ENCODE data around the gene TMED10. TPM values are rescaled to one million over a fixed set of nuclear protein-coding genes. Genes with fewer than 3 reads are reported as not detected.

The TMED10 gene
- total RNA-seq, 1 donor from 2014 or later = 286 TPM

GRCh38 chr14:75196064-75196463 lies 19.7 kb upstream of the TMED10 start:
- H3K4me3 ChIP-seq = no peak overlapping the region
- no peaks in the 10 kb centered on the region for H3K9me3 ChIP-seq
- no peaks in the 10 kb centered on the region for H3K27me3 ChIP-seq (ENCODE audit: low read depth)
- TF ChIP-seq, protein P1, sequence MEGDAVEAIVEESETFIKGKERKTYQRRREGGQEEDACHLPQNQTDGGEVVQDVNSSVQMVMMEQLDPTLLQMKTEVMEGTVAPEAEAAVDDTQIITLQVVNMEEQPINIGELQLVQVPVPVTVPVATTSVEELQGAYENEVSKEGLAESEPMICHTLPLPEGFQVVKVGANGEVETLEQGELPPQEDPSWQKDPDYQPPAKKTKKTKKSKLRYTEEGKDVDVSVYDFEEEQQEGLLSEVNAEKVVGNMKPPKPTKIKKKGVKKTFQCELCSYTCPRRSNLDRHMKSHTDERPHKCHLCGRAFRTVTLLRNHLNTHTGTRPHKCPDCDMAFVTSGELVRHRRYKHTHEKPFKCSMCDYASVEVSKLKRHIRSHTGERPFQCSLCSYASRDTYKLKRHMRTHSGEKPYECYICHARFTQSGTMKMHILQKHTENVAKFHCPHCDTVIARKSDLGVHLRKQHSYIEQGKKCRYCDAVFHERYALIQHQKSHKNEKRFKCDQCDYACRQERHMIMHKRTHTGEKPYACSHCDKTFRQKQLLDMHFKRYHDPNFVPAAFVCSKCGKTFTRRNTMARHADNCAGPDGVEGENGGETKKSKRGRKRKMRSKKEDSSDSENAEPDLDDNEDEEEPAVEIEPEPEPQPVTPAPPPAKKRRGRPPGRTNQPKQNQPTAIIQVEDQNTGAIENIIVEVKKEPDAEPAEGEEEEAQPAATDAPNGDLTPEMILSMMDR (IDR thresholded peaks at IDR 0.05) = no peak
- H3K27ac ChIP-seq = peak overlapping the region; percentile 18
- intact Hi-C loops (cut with DNase I) = no loop called here
- ATAC-seq = no peak
- peaks cover 25% of the 10 kb centered on the region for H3K4me1 ChIP-seq
- H3K36me3 ChIP-seq = no peaks in the 10 kb centered on the region
- no peak for DNase-seq

DNA sequence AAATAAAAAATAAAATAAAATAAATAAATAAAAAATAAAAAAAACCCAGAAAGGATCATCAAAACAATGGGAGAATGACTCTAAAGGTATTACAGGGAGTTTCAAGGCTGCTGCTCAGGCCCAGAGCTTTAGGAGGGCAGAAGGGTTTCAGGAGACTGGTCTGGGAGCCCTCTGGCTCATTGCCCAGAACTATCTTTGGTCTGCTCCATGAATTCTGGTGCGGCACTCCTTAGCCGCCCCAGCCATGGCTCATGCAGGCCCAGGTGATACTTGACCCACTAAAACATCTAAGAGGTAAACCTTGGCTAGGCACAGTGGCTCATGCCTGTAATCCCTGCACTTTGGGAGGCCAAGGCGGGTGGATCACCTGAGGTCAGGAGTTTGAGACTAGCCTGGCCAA lies 14.7 kb upstream of the TMED10 start:
- intact Hi-C loops (cut with DNase I) = no loop called here
- TF ChIP-seq, protein P1 (IDR thresholded peaks at IDR 0.05) = no peak
- DNase-seq (no peak), ATAC-seq (peak; percentile 30 to 32)
- Histone ChIP-seq H3K9me3 (no peaks in the 10 kb centered on the region), H3K36me3 (no peaks in the 10 kb centered on the region), H3K27ac (no peak overlapping the region), H3K4me1 (peaks cover 4% of the 10 kb centered on the region), H3K27me3 (ENCODE audit: low read depth) (no peaks in the 10 kb centered on the region), H3K4me3 (no peak overlapping the region)

DNA sequence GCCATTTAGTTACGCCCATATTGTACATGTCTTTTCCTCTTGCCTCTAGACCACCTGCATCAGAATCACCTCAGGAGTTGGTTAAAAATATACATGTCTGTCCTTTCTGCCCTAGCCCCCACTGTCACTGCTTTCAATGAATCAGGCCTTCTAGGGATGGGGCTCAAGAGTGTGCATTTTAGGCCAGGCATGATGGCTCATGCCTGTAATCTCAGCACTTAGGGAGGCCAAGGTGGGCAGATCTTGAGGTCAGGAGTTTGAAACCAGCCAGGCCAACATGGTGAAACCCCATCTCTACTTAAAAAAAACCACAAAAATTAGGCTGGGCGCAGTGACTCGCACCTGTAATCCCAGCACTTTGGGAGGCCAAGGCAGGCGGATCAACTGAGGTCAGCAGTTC lies 13.6 kb upstream of the TMED10 start:
- peaks cover 4% of the 10 kb centered on the region for H3K4me1 ChIP-seq
- ATAC-seq (no peak), DNase-seq (no peak)
- no peaks in the 10 kb centered on the region for H3K36me3 ChIP-seq
- no peak overlapping the region for H3K27ac ChIP-seq
- intact Hi-C loops (cut with DNase I) = no loop called here
- H3K27me3 ChIP-seq (ENCODE audit: low read depth) = no peaks in the 10 kb centered on the region
- TF ChIP-seq, protein P1 (IDR thresholded peaks at IDR 0.05) = no peak
- H3K4me3 ChIP-seq = no peak overlapping the region
- no peaks in the 10 kb centered on the region for H3K9me3 ChIP-seq

DNA sequence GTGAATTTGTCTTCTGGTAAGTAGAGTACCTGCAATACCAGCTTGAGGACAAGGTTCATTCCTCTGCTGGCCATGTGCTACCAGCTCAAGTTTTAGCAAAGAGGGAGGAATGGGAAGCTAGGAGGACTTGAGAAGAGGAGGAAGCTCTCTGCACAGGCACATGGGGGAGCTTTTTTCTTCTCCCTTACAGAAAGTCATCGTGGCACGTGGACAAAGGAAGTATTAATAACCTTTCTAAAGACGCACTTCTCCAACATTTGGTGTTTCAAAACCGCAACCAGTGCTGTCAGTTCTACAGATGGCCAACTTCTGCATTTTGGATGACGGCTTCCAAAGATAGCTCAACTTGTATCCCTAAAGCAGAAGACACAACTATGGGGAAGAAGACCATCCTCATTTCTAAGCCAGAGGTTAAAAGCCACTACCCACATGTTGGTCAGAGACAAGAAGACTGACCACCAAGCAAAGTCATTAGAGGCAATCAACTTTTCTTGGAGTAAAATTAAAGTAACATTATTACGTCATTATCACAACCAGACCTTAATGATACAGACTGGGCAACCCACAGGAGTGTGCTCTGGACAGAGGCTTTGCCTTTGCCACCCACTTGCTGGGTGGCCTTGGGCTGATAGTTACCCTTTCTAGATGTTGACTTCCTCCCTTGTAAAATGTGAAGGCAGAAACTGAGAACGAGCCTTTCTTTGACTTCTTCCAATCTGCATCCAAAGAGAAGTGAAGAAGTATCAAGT lies 12.3 kb upstream of the TMED10 start:
- intact Hi-C loops (cut with DNase I) = no loop called here
- Histone ChIP-seq H3K4me3 (no peak overlapping the region), H3K4me1 (peaks cover 17% of the 10 kb centered on the region), H3K36me3 (no peaks in the 10 kb centered on the region), H3K9me3 (no peaks in the 10 kb centered on the region), H3K27ac (peak overlapping the region; percentile 67), H3K27me3 (ENCODE audit: low read depth) (no peaks in the 10 kb centered on the region)
- ATAC-seq (peak; percentile 77 to 89), DNase-seq (no peak)
- TF ChIP-seq, protein P1 (IDR thresholded peaks at IDR 0.05) = no peak

DNA sequence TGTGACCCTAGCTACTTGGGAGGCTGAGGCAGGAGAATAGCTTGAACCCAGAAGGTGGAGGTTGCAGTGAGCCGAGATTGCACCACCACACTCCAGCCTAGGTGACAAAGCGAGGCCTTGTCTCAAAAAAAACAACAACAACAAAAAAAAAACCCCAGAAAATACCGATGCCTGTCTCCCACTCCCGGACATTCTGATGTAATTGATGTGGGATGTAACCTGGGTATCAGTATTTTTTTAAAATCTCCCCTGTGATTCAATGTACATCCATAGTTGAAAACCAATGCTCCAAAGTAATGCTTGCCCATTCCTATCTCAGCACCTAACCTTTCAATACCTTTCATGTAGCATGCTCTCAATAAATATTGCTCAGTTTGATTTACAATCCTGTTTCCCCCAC lies 11.7 kb upstream of the TMED10 start:
- Histone ChIP-seq H3K4me3 (no peak overlapping the region), H3K27ac (no peak overlapping the region)
- intact Hi-C loops (cut with DNase I) = no loop called here

More for the DNA sequence above, 11.7 kb upstream of the TMED10 start:
- DNase-seq (no peak), ATAC-seq (no peak)
- TF ChIP-seq, protein P1 (IDR thresholded peaks at IDR 0.05) = no peak
- no peaks in the 10 kb centered on the region for H3K36me3 ChIP-seq
- no peaks in the 10 kb centered on the region for H3K27me3 ChIP-seq (ENCODE audit: low read depth)
- H3K9me3 ChIP-seq = no peaks in the 10 kb centered on the region
- peaks cover 23% of the 10 kb centered on the region for H3K4me1 ChIP-seq

Measured in lower lobe of right lung (tissue), 2 donors.